RWPE2 (cell line): ENCODE results near the gene UCHL5.

ENCODE experiments used
- ATAC-seq: fragments of 200-7000 bp; cut with Tn5 transposase; 3 replicates; pipeline ENCODE4 v1.9.1; 2021; ENCODE audit warnings: low read depth
- DNase-seq: peaks from one replicate; pipeline ENCODE4 v3.0.0-alpha.2; 2020; ENCODE audit warnings: low spot score
- H3K27ac ChIP-seq: fragments of 450-650 bp; 2 replicates; pipeline ENCODE4 v1.5.1; 2017; ENCODE audit warnings: mild to moderate bottlenecking; ENCODE audit not compliant: poor library complexity, severe bottlenecking
- H3K27me3 ChIP-seq: fragments of 250-450 bp; sonication (Bioruptor Pico); 2 replicates; pipeline ENCODE4 v1.5.1; 2021; ENCODE audit warnings: mild to moderate bottlenecking, moderate library complexity; ENCODE audit not compliant: insufficient read depth, poor library complexity, severe bottlenecking
- H3K36me3 ChIP-seq: fragments of 250-450 bp; sonication (Bioruptor Pico); 2 replicates; pipeline ENCODE4 v1.5.1; 2020; ENCODE audit warnings: low read depth, mild to moderate bottlenecking, moderate library complexity
- H3K4me1 ChIP-seq: fragments of 250-450 bp; sonication (Bioruptor Pico); 2 replicates; pipeline ENCODE4 v1.5.1; 2021; ENCODE audit warnings: mild to moderate bottlenecking, moderate library complexity; ENCODE audit not compliant: insufficient read depth, poor library complexity, severe bottlenecking
- H3K4me3 ChIP-seq: fragments of 250-450 bp; sonication (Bioruptor Pico); 2 replicates; pipeline ENCODE4 v1.5.1; 2021; ENCODE audit warnings: mild to moderate bottlenecking, moderate library complexity; ENCODE audit not compliant: severe bottlenecking
- H3K9me3 ChIP-seq: fragments of 250-450 bp; sonication (Bioruptor Pico); 2 replicates; pipeline ENCODE4 v1.5.1; 2021; ENCODE audit warnings: mild to moderate bottlenecking, moderate library complexity; ENCODE audit not compliant: severe bottlenecking
- TF ChIP-seq, protein P1 (sequence below): fragments of 450-650 bp; IDR thresholded peaks from one replicate; pipeline ENCODE4 v1.5.1; 2017; ENCODE audit warnings: mild to moderate bottlenecking, moderate library complexity; ENCODE audit not compliant: poor library complexity, severe bottlenecking

Gene UCHL5, protein sequence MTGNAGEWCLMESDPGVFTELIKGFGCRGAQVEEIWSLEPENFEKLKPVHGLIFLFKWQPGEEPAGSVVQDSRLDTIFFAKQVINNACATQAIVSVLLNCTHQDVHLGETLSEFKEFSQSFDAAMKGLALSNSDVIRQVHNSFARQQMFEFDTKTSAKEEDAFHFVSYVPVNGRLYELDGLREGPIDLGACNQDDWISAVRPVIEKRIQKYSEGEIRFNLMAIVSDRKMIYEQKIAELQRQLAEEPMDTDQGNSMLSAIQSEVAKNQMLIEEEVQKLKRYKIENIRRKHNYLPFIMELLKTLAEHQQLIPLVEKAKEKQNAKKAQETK

DNA sequence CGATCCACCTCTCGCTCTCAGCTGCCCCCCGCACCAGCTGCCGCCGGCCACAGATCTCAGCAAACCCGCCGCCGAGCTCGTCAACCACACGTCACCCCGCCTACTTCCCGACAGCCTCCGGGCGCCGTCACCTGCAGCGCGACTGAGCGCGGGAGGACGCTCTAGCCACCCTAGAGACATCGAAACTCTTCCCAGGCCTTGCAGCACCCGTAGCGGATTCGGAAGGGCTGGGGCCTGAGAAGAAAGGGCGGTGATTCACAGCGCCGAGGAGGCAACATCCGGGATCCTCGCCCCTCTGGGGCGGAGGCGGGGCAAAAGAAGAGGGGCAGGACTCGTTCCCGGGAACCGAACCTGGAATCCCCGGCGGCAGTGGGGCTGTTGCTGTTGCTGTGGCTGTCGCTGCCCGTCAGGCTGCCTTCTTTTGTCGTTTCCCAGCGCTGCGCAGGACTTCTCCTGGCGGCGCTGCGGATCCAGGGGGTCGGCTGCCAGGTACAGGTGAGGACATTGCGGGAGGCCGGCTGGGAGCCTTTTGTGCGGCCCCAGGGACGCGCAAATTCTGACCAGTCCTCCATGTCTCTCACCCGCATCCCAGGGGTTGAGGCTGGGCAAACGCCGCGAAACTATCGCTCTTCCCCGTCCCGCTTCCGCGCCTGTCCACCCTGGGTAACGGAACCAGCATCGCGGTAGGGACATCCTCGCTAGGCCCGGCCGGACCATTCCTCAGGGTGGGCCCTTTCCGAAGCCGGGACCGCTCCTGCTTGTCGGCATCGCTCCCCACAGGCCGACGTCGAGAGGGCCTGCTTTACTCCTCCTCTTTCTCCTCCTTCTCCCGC lies at the start of gene UCHL5, which contains the start of gene RO60:
Gene UCHL5, minus strand, starts transcription at position 79 of the 833 bp plus-strand sequence. CDS start 100 bp downstream, outside the sequence.
Gene RO60, plus strand, starts transcription at position 331 of the 833 bp plus-strand sequence. CDS start 9,443 bp downstream, outside the sequence.
- ATAC-seq (peak; percentile 92), DNase-seq (peak; percentile 98)
- peak within 1 kb of the TSS; percentile 84 for H3K27ac ChIP-seq

DNA sequence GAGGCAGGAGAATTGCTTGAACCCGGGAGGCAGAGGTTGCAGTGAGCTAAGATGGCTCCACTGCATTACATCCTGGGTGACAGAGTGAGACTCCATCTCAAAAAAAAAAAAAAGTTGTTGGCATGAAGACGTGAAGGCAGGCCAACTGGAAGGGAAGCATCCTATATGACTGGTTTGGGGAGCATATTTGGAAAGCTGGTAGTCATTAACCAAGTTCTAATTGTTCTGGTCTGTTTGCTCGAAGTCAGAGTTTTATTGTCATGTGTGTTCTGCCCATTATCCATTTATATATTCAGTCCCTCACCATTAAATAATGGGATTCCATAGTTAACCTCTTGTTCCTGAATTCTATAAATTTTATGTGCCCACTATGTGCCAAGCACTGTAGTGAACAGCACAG lies 49.3 kb upstream of the UCHL5 start:
- Histone ChIP-seq H3K27me3 (no peaks in the 10 kb centered on the region), H3K36me3 (no peaks in the 10 kb centered on the region), H3K4me1 (peaks cover 16% of the 10 kb centered on the region), H3K9me3 (no peaks in the 10 kb centered on the region), H3K27ac (no peak overlapping the region), H3K4me3 (no peak overlapping the region)
- DNase-seq (no peak), ATAC-seq (no peak)
- TF ChIP-seq, protein P1, sequence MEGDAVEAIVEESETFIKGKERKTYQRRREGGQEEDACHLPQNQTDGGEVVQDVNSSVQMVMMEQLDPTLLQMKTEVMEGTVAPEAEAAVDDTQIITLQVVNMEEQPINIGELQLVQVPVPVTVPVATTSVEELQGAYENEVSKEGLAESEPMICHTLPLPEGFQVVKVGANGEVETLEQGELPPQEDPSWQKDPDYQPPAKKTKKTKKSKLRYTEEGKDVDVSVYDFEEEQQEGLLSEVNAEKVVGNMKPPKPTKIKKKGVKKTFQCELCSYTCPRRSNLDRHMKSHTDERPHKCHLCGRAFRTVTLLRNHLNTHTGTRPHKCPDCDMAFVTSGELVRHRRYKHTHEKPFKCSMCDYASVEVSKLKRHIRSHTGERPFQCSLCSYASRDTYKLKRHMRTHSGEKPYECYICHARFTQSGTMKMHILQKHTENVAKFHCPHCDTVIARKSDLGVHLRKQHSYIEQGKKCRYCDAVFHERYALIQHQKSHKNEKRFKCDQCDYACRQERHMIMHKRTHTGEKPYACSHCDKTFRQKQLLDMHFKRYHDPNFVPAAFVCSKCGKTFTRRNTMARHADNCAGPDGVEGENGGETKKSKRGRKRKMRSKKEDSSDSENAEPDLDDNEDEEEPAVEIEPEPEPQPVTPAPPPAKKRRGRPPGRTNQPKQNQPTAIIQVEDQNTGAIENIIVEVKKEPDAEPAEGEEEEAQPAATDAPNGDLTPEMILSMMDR, result no peak

More for the DNA sequence above, at the start of gene UCHL5, which contains the start of gene RO60:
- Histone ChIP-seq H3K4me1 (peaks cover 17% of the 10 kb centered on the region), H3K36me3 (peaks cover 23% of the 10 kb centered on the region), H3K4me3 (peak within 1 kb of the TSS; percentile 62), H3K27me3 (no peaks in the 10 kb centered on the region), H3K9me3 (no peaks in the 10 kb centered on the region)
- TF ChIP-seq, protein P1, result peak; percentile 4

DNA sequence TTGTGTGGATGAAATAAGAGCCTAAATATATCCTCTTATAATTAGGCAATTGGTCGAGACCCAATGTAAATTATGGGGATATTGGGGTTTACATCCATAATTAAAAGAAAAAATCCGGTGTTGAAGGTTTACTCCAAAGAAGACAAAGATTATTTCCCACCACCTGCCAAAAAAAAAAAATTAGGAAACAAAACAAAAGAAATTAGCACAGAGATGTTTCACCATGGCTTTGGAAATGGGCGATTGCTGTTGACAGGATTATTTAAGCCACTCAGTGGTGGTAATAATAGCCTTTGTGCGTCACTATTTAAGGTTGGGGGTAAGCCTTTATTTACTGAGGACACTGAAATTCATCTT lies 46.6 kb upstream of the UCHL5 start:
- Histone ChIP-seq H3K4me1 (peaks cover 8% of the 10 kb centered on the region), H3K9me3 (no peaks in the 10 kb centered on the region), H3K27me3 (no peaks in the 10 kb centered on the region), H3K4me3 (peak overlapping the region; percentile 77), H3K27ac (peak overlapping the region; percentile 82), H3K36me3 (peaks cover 6% of the 10 kb centered on the region)
- ATAC-seq (no peak), DNase-seq (no peak)
- TF ChIP-seq, protein P1, result no peak

DNA sequence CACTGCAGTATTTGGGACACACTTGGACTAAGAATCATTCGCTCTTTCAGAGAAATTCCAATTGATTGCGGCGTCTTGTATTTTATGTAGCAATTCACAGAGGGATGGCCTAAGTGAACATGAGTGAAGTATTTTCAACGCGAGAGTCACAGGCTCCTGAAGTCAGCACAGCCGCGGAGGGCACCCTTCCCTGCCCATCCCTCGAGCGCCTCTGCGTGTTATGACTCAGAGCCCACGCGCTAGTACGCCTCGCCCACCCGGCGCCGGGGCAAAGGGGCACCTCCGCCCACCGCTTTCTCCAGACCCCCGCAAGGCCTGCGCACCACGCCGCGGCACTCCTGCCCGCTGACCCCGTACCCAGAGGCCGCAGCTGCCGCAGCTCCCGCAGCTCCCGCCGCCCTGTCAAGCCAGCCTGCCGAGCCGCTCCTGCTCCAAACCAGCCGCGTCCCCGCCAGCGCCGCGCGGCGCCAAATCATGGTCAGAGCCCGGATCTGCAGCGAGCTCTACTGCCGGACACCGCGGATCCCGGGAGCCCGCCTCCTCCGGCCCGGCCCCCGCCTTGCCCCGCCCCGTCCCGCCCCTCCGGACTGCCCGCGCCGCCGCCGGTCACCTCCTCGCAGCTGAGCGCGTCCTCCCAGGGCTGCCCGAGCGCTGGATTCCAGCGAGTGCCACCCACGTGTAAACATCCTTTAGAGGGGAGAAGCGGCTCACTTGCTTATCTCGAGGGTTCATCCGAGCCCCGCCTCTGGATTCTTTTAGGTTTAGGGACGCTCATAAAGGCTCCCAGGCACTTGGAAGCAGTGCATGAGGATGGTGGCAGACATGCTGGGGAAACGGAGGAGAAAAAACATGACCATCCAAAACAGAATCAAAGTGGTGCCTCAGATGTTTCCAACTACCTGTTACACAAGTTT lies 46.0 kb upstream of the UCHL5 start, which contains the start of gene GLRX2:
Gene GLRX2, minus strand, starts transcription at position 508 of the 914 bp plus-strand sequence. Its CDS starts 32 bp downstream, at position 476.
- peak within 1 kb of the TSS; percentile 82 for H3K27ac ChIP-seq

More for the DNA sequence above, 46.0 kb upstream of the UCHL5 start, which contains the start of gene GLRX2:
- peaks cover 8% of the 10 kb centered on the region for H3K4me1 ChIP-seq
- no peaks in the 10 kb centered on the region for H3K9me3 ChIP-seq
- peak; percentile 94 for ATAC-seq
- peak within 1 kb of the TSS; percentile 77 for H3K4me3 ChIP-seq
- no peaks in the 10 kb centered on the region for H3K27me3 ChIP-seq
- peak; percentile 85 for DNase-seq
- H3K36me3 ChIP-seq, result peaks cover 12% of the 10 kb centered on the region
- TF ChIP-seq, protein P1, result no peak
